ENCODE results near the gene KTI12. TPM values are rescaled to one million over a fixed set of nuclear protein-coding genes. Genes with fewer than 3 reads are reported as not detected.

KTI12 gene
- total RNA-seq, 4 donors from 2014 or later, result 7.5 to 9.5 (median 8.9) TPM; not detected in 1

GRCh38 chr1:51989582-51990477 is 43.8 kb downstream of the KTI12 start:
- H3K36me3 ChIP-seq, result no peaks in the 10 kb centered on the region
- H3K27ac ChIP-seq, result no peak overlapping the region
- no peak for DNase-seq
- peaks cover 0 to 6% (median 2%) of the 10 kb centered on the region in 4 donors for H3K4me1 ChIP-seq
- no peaks in the 10 kb centered on the region for H3K9me3 ChIP-seq
- H3K4me3 ChIP-seq, result peak overlapping the region; percentile 34 to 67 (median 56)
- TF ChIP-seq CTCF (IDR thresholded peaks at IDR 0.05) (no peak), POLR2A (IDR thresholded peaks at IDR 0.05) (no peak)
- H3K27me3 ChIP-seq, result no peaks in the 10 kb centered on the region

- H3K9me3 ChIP-seq, result no peaks in the 10 kb centered on the region
- H3K27me3 ChIP-seq, result no peaks in the 10 kb centered on the region
- DNase-seq, result no peak
- TF ChIP-seq CTCF (IDR thresholded peaks at IDR 0.05), result no peak
- no peak for TF ChIP-seq POLR2A (IDR thresholded peaks at IDR 0.05)
- peaks cover 0 to 6% (median 2%) of the 10 kb centered on the region in 4 donors for H3K4me1 ChIP-seq
- H3K4me3 ChIP-seq, result no peak overlapping the region
- H3K27ac ChIP-seq, result no peak overlapping the region
- H3K36me3 ChIP-seq, result no peaks in the 10 kb centered on the region
Observed at GRCh38 chr1:51988254-51988653, 45.4 kb downstream of the KTI12 start.

- TF ChIP-seq POLR2A (IDR thresholded peaks at IDR 0.05) (no peak), CTCF (IDR thresholded peaks at IDR 0.05) (no peak)
- DNase-seq, result no peak
- H3K9me3 ChIP-seq, result no peaks in the 10 kb centered on the region
- no peaks in the 10 kb centered on the region for H3K36me3 ChIP-seq
- no peak overlapping the region for H3K4me3 ChIP-seq
- no peaks in the 10 kb centered on the region for H3K27me3 ChIP-seq
- no peak overlapping the region for H3K27ac ChIP-seq
- H3K4me1 ChIP-seq, result peaks cover 0 to 6% (median 2%) of the 10 kb centered on the region in 4 donors
Observed at GRCh38 chr1:51986718-51987117, 46.9 kb downstream of the KTI12 start.

- H3K4me3 ChIP-seq, result no peak overlapping the region
- no peaks in the 10 kb centered on the region for H3K36me3 ChIP-seq
- no peak overlapping the region for H3K27ac ChIP-seq
- no peaks in the 10 kb centered on the region for H3K9me3 ChIP-seq
- TF ChIP-seq CTCF (IDR thresholded peaks at IDR 0.05) (no peak), POLR2A (IDR thresholded peaks at IDR 0.05) (no peak)
- no peaks in the 10 kb centered on the region for H3K4me1 ChIP-seq
- no peaks in the 10 kb centered on the region for H3K27me3 ChIP-seq
- DNase-seq, result no peak
Observed at GRCh38 chr1:51982161-51982560, 51.4 kb downstream of the KTI12 start.

Small RNA genes within 50 kb of the gene (small RNA-seq; reads per million reads assigned to genes)
- 0 reads per million in 2 donors for gene RN7SL290P

Other genes starting within 250 kb of the KTI12 start
- 100 to 1,000 TPM in 1 of 4 donors, 10 to 100 TPM in 3; 55.2 to 111 (median 67.8) TPM for gene NRDC, start 155.1 kb downstream of the KTI12 start, total RNA-seq
- 1 to 10 TPM in 3 of 4 donors, under 1 TPM in 1; 0.83 to 1.6 (median 1.5) TPM for gene RAB3B, start 43.1 kb downstream of the KTI12 start, total RNA-seq
- 10 to 100 TPM; 14.9 to 25.0 (median 23.9) TPM for gene TXNDC12, start 21.4 kb upstream of the KTI12 start, total RNA-seq
- 10 to 100 TPM; 15.6 to 42.1 (median 22.7) TPM for gene BTF3L4, start 22.5 kb upstream of the KTI12 start, total RNA-seq
- gene ZFYVE9, start 108.3 kb upstream of the KTI12 start, total RNA-seq, result 10 to 100 TPM; 21.6 to 36.3 (median 25.4) TPM